SK-N-SH treated with all-trans-retinoic acid at 6 μM for 48 hours (cell line): ENCODE results near the gene PCDHB5.
"Not testable (repeated sequence)": the region's sequence is repeated elsewhere in the genome, so short reads cannot be mapped to it uniquely, and the experiment has no call there.

Experiments
- ATAC-seq: fragments of 200-7000 bp; cut with Tn5 transposase; 3 replicates; pipeline ENCODE4 v1.9.1; 2020; ENCODE audit warnings: mild to moderate bottlenecking, moderate library complexity
- ARNTL ChIP-seq: fragments of 450-650 bp; formaldehyde crosslinking; IDR thresholded peaks from 2 replicates; pipeline ENCODE4 v1.5.0; 2020; ENCODE audit warnings: low read depth, mild to moderate bottlenecking, moderate library complexity, borderline replicate concordance
- BACH2 ChIP-seq: fragments of 250-450 bp; sonication (Bioruptor Pico); IDR thresholded peaks from 2 replicates; pipeline ENCODE4 v1.9.0; 2021; ENCODE audit warnings: mild to moderate bottlenecking, borderline replicate concordance
- CREB5 ChIP-seq: fragments of 250-450 bp; sonication (Bioruptor Pico); IDR thresholded peaks from 2 replicates; pipeline ENCODE4 v1.5.1; 2020; ENCODE audit warnings: low read depth, mild to moderate bottlenecking, moderate library complexity
- CSDC2 ChIP-seq: fragments of 250-450 bp; sonication (Bioruptor Pico); IDR thresholded peaks from 2 replicates; pipeline ENCODE4 v1.5.0; 2020; ENCODE audit warnings: mild to moderate bottlenecking, moderate library complexity
- CSRNP3 ChIP-seq: fragments of 250-450 bp; sonication (Bioruptor Pico); IDR thresholded peaks from 2 replicates; pipeline ENCODE4 v1.5.1; 2021; ENCODE audit warnings: mild to moderate bottlenecking, moderate library complexity
- ESRRG ChIP-seq: fragments of 250-450 bp; sonication (Bioruptor Pico); IDR thresholded peaks from 2 replicates; pipeline ENCODE4 v1.6.1; 2021; ENCODE audit warnings: mild to moderate bottlenecking
- GLIS3 ChIP-seq: fragments of 250-450 bp; sonication (Bioruptor Pico); IDR thresholded peaks from 2 replicates; pipeline ENCODE4 v1.5.0; 2020; ENCODE audit warnings: mild to moderate bottlenecking, moderate library complexity
- ISL1 ChIP-seq: fragments of 250-450 bp; sonication (Bioruptor Pico); IDR thresholded peaks from 2 replicates; pipeline ENCODE4 v2.1.2; 2022; ENCODE audit warnings: mild to moderate bottlenecking, moderate library complexity
- PATZ1 ChIP-seq: fragments of 250-450 bp; sonication (Bioruptor Pico); IDR thresholded peaks from 2 replicates; pipeline ENCODE4 v1.8.0; 2020; ENCODE audit warnings: mild to moderate bottlenecking, moderate library complexity, borderline replicate concordance
- POU6F1 ChIP-seq: fragments of 250-450 bp; sonication (Bioruptor Pico); IDR thresholded peaks from 2 replicates; pipeline ENCODE4 v1.8.0; 2021; ENCODE audit warnings: low read depth, mild to moderate bottlenecking, moderate library complexity, borderline replicate concordance
- PPARA ChIP-seq: fragments of 250-450 bp; sonication (Bioruptor Pico); IDR thresholded peaks from 2 replicates; pipeline ENCODE4 v1.5.0; 2020; ENCODE audit warnings: mild to moderate bottlenecking, borderline replicate concordance
- RARB ChIP-seq: fragments of 250-450 bp; sonication (Bioruptor Pico); IDR thresholded peaks from 2 replicates; pipeline ENCODE4 v1.8.0; 2021; ENCODE audit warnings: mild to moderate bottlenecking, moderate library complexity
- SNAI2 ChIP-seq: fragments of 250-450 bp; sonication (Bioruptor Pico); IDR thresholded peaks from 2 replicates; pipeline ENCODE4 v1.5.0; 2020; ENCODE audit warnings: mild to moderate bottlenecking, moderate library complexity
- TCF4 ChIP-seq: fragments of 250-450 bp; sonication (Bioruptor Pico); IDR thresholded peaks from 2 replicates; pipeline ENCODE4 v1.8.0; 2021; ENCODE audit warnings: mild to moderate bottlenecking, moderate library complexity, borderline replicate concordance
- TOX ChIP-seq: fragments of 250-450 bp; sonication (Bioruptor Pico); IDR thresholded peaks from 2 replicates; pipeline ENCODE4 v1.8.0; 2021; ENCODE audit warnings: mild to moderate bottlenecking, moderate library complexity, borderline replicate concordance
- ZC3H10 ChIP-seq: fragments of 250-450 bp; sonication (Bioruptor Pico); IDR thresholded peaks from 2 replicates; pipeline ENCODE4 v1.5.1; 2021; ENCODE audit warnings: mild to moderate bottlenecking, moderate library complexity
- ZFP3 ChIP-seq: fragments of 250-450 bp; sonication (Bioruptor Pico); IDR thresholded peaks from 2 replicates; pipeline ENCODE4 v1.5.0; 2020; ENCODE audit warnings: mild to moderate bottlenecking, moderate library complexity
- ZFP30 ChIP-seq: fragments of 450-650 bp; formaldehyde crosslinking; IDR thresholded peaks from 2 replicates; pipeline ENCODE4 v1.5.0; 2022; ENCODE audit warnings: mild to moderate bottlenecking, moderate library complexity
- ZNF565 ChIP-seq: fragments of 450-650 bp; formaldehyde crosslinking; conservative IDR thresholded peaks from 2 replicates; pipeline ENCODE4 v1.5.0; 2020; ENCODE audit warnings: low read depth, mild to moderate bottlenecking, moderate library complexity
- ZNF70 ChIP-seq: fragments of 450-650 bp; formaldehyde crosslinking; IDR thresholded peaks from 2 replicates; pipeline ENCODE4 v1.5.0; 2020; ENCODE audit warnings: mild to moderate bottlenecking, moderate library complexity
- ZNF8 ChIP-seq: fragments of 450-650 bp; formaldehyde crosslinking; IDR thresholded peaks from 2 replicates; pipeline ENCODE4 v1.5.0; 2020; ENCODE audit warnings: mild to moderate bottlenecking, moderate library complexity

PCDHB5 gene

GRCh38 chr5:141127305-141127704 lies 7.7 kb upstream of the PCDHB5 start:
- TF ChIP-seq ZFP3 (CRISPR knock-in tag) (no peak), ZNF565 (no peak), GLIS3 (no peak), POU6F1 (CRISPR knock-in tag) (no peak), SNAI2 (no peak), TCF4 (no peak), CSDC2 (CRISPR knock-in tag) (no peak), RARB (CRISPR knock-in tag) (no peak), ZC3H10 (CRISPR knock-in tag) (no peak), ZFP30 (CRISPR knock-in tag) (no peak)
- TF ChIP-seq, all 23 proteins: peak for 0
- ATAC-seq: no peak

- no peak for ATAC-seq
- TF ChIP-seq TCF4 (no peak), CSRNP3 (CRISPR knock-in tag) (no peak), RARB (CRISPR knock-in tag) (no peak), ZC3H10 (CRISPR knock-in tag) (no peak), POU6F1 (CRISPR knock-in tag) (no peak), CREB5 (CRISPR knock-in tag) (no peak)
These were observed 786 bp downstream of the PCDHB5 start for GRCh38 chr5:141135718-141136266.

GRCh38 chr5:141137346-141137745 lies 2.3 kb downstream of the PCDHB5 start:
- not testable (repeated sequence) for ATAC-seq

GRCh38 chr5:141149812-141150211 lies 14.8 kb downstream of the PCDHB5 start, which contains the start of gene PCDHB6:
Gene PCDHB6 (plus strand): TSS chr5:141150057. CDS start chr5:141150258, 201 bp downstream.
- TF ChIP-seq ZC3H10 (CRISPR knock-in tag) (no peak), ZNF70 (no peak), ISL1 (CRISPR knock-in tag) (no peak)
- ATAC-seq: peak; percentile 93

- peak; percentile 45 for ATAC-seq
- TF ChIP-seq GLIS3 (no peak), RARB (CRISPR knock-in tag) (no peak), TOX (CRISPR knock-in tag) (no peak), SNAI2 (no peak), BACH2 (CRISPR knock-in tag) (no peak), ESRRG (CRISPR knock-in tag) (no peak), PATZ1 (CRISPR knock-in tag) (no peak), ZNF8 (no peak), ARNTL (no peak), PPARA (CRISPR knock-in tag) (no peak), ZFP30 (CRISPR knock-in tag) (no peak), CSRNP3 (CRISPR knock-in tag) (no peak)
These were observed 15.4 kb downstream of the PCDHB5 start for GRCh38 chr5:141150224-141150992.
